ENCODE measurements around the gene SMAD1. TPM values are rescaled to one million over a fixed set of nuclear protein-coding genes. Genes with fewer than 3 reads are reported as not detected.

Gene SMAD1
- total and polyA plus RNA-seq, 2 of the 4 experiments (the other 2 are of a cell fraction): 11.6 to 17.6 TPM

DNA sequence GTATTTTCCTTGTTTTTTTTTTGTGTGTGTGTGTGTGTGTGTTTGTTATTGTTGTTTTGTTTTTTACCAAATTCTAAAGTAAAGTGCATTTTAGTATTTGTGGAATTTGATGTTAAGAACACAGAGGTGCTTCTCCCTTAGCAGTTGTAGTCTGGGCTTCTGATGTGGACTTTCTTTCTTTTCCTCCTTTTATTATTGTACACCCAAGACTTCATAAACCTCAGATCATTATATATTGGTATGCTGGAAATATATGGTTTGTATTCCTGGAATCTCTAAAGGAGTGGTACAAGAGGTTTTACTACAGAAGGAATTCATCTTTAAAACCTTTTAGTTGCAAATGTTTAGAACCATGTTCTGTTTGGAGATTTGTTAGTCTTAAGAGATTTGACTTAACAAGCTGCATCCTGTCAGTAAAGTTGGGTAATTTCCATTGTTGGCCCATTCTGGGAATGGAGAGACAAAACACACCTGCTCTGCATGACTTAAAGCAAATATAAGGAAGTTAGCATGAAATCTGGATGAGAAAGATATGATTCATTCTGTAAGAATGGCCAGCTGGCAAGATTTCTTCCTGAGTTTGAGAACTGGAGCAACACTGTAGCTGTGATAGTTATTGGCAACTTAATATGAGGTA is 64.0 kb downstream of the SMAD1 start:
- H2BK5ac ChIP-seq (ENCODE audit: low read depth, low read length, poor library complexity, severe bottlenecking): peak overlapping the region; percentile 92
- no peaks in the 10 kb centered on the region for H3K27me3 ChIP-seq (ENCODE audit: control insufficient read depth, insufficient read depth, low read length)
- H3K4me1 ChIP-seq (ENCODE audit: control insufficient read depth, insufficient read depth, low read length): peaks cover 14% of the 10 kb centered on the region
- ChIA-PET POLR2A (ENCODE audit: unreplicated experiment) (no interaction called here), CTCF (interaction anchor here (0.9 to 1.4 kb wide), 2 partner anchors 12 to 311 kb away, joined by 4 to 5 read pairs; no protein-coding TSS in a partner anchor)
- peak overlapping the region; percentile 18; the same call in 1 of the 2 replicates for H3K4ac ChIP-seq (ENCODE audit: low read depth, low read length)
- H3K56ac ChIP-seq (ENCODE audit: extremely low read depth, insufficient read depth, low read length): 0 out of 2 replicates have a peak overlapping the region, but pooled peaks have one; percentile 23
- H4K91ac ChIP-seq (ENCODE audit: insufficient read depth, low read depth, low read length): no peak overlapping the region
- no TSS peak for BruUV-seq (replicated peaks)
- DNase-seq: peak; percentile 98
- H2AK5ac ChIP-seq (ENCODE audit: low read depth, low read length): no peak overlapping the region
- peak overlapping the region; percentile 74 for H3K18ac ChIP-seq (ENCODE audit: low read depth, low read length)
- no peak overlapping the region for H3K9ac ChIP-seq (ENCODE audit: low read depth, low read length)
- H2BK120ac ChIP-seq (ENCODE audit: low read depth, low read length): peak overlapping the region; percentile 57
- TF ChIP-seq NFE2L2 (IDR thresholded peaks at IDR 0.05; ENCODE audit: low read depth, low read length) (no peak), FOS (IDR thresholded peaks at IDR 0.05; ENCODE audit: low read depth, low read length) (peak; percentile 61; the same call in 1 of the 2 replicates), MAFK (IDR thresholded peaks at IDR 0.05; ENCODE audit: low read depth, low read length) (peak; percentile 30), RFX5 (IDR thresholded peaks at IDR 0.05; ENCODE audit: low read depth, low read length) (no peak), MAZ (IDR thresholded peaks at IDR 0.05; ENCODE audit: borderline replicate concordance, low read depth, low read length) (no peak), POLR2A (IDR thresholded peaks at IDR 0.05; ENCODE audit: low read depth, low read length) (no peak), CEBPB (IDR thresholded peaks at IDR 0.05; ENCODE audit: low read depth, low read length) (peak; percentile 79), SMC3 (IDR thresholded peaks at IDR 0.05; ENCODE audit: low read depth, low read length) (no peak), RAD21 (IDR thresholded peaks at IDR 0.05; ENCODE audit: low read length) (no peak)
- TF ChIP-seq, protein P1, sequence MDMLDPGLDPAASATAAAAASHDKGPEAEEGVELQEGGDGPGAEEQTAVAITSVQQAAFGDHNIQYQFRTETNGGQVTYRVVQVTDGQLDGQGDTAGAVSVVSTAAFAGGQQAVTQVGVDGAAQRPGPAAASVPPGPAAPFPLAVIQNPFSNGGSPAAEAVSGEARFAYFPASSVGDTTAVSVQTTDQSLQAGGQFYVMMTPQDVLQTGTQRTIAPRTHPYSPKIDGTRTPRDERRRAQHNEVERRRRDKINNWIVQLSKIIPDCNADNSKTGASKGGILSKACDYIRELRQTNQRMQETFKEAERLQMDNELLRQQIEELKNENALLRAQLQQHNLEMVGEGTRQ (IDR thresholded peaks at IDR 0.05; ENCODE audit: low read depth, low read length): no peak
- TF ChIP-seq, protein P2, sequence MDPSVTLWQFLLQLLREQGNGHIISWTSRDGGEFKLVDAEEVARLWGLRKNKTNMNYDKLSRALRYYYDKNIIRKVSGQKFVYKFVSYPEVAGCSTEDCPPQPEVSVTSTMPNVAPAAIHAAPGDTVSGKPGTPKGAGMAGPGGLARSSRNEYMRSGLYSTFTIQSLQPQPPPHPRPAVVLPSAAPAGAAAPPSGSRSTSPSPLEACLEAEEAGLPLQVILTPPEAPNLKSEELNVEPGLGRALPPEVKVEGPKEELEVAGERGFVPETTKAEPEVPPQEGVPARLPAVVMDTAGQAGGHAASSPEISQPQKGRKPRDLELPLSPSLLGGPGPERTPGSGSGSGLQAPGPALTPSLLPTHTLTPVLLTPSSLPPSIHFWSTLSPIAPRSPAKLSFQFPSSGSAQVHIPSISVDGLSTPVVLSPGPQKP (IDR thresholded peaks at IDR 0.05; ENCODE audit: borderline replicate concordance, low read depth, low read length): no peak
- TF ChIP-seq, protein P3, sequence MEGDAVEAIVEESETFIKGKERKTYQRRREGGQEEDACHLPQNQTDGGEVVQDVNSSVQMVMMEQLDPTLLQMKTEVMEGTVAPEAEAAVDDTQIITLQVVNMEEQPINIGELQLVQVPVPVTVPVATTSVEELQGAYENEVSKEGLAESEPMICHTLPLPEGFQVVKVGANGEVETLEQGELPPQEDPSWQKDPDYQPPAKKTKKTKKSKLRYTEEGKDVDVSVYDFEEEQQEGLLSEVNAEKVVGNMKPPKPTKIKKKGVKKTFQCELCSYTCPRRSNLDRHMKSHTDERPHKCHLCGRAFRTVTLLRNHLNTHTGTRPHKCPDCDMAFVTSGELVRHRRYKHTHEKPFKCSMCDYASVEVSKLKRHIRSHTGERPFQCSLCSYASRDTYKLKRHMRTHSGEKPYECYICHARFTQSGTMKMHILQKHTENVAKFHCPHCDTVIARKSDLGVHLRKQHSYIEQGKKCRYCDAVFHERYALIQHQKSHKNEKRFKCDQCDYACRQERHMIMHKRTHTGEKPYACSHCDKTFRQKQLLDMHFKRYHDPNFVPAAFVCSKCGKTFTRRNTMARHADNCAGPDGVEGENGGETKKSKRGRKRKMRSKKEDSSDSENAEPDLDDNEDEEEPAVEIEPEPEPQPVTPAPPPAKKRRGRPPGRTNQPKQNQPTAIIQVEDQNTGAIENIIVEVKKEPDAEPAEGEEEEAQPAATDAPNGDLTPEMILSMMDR (conservative IDR thresholded peaks at IDR 0.05; ENCODE audit: low read depth, low read length): no peak
- no peak overlapping the region for H2AFZ ChIP-seq (replicated peaks; ENCODE audit: low read length, poor library complexity)
- ATAC-seq (ENCODE audit: low read depth): peak; percentile 73
- H3K23ac ChIP-seq (ENCODE audit: low read depth, low read length): no peak overlapping the region
- no peaks in the 10 kb centered on the region for H3K9me3 ChIP-seq (ENCODE audit: control insufficient read depth, insufficient read depth, low read length)
- H2BK15ac ChIP-seq (ENCODE audit: low read depth, low read length): no peak overlapping the region
- in situ Hi-C loops (cut with MboI; ENCODE audit: low sequenced_read_pairs) (no loop called here), dilution Hi-C loops (cut with HindIII; ENCODE audit: low sequenced_read_pairs, unreplicated experiment) (no loop called here), intact Hi-C loops (cut with micrococcal nuclease) (no loop called here)
- no peak overlapping the region for H3K4me3 ChIP-seq (ENCODE audit: insufficient read depth, low read depth, low read length)
- peaks cover 15% of the 10 kb centered on the region for H3K36me3 ChIP-seq (ENCODE audit: control insufficient read depth, insufficient read depth, low read length)
- H4K5ac ChIP-seq (ENCODE audit: low read depth, low read length): 0 out of 2 replicates have a peak overlapping the region, but pooled peaks have one; percentile 37
- H3K79me1 ChIP-seq (ENCODE audit: low read depth in 1 of 2, low read length in 2 of 2): peaks cover 0 to 3% of the 10 kb centered on the region in 2 experiments; a peak in 1 of 4 replicates
- H3K4me2 ChIP-seq (ENCODE audit: low read depth, low read length): peak overlapping the region; percentile 60; the same call in 1 of the 2 replicates
- H3K14ac ChIP-seq (replicated peaks; ENCODE audit: low read depth, low read length): no peak overlapping the region
- H3K9me1 ChIP-seq (ENCODE audit: insufficient read depth, low read length): no peaks in the 10 kb centered on the region
- H3K27ac ChIP-seq (ENCODE audit: insufficient read depth, low read length): peak overlapping the region; percentile 58; the same call in 1 of the 2 replicates
- H4K8ac ChIP-seq (ENCODE audit: low read depth in 2 of 2, low read length in 2 of 2): peak overlapping the region in 1 of 2 experiments; percentile 31; a peak in 1 of 4 replicates
- no peak overlapping the region; the same call in 1 of the 2 replicates for H2BK20ac ChIP-seq (ENCODE audit: low read depth, low read length)
- no peaks in the 10 kb centered on the region for H4K20me1 ChIP-seq (ENCODE audit: insufficient read depth, low read length)
- no peak overlapping the region for H2AK9ac ChIP-seq (replicated peaks; ENCODE audit: low read depth, low read length, poor library complexity)
